ENCODE measurements around the gene PEX3. TPM values are rescaled to one million over a fixed set of nuclear protein-coding genes. Genes with fewer than 3 reads are reported as not detected.
A peak's percentile ranks its signal among the peaks of the same experiment; 100 is the strongest.

Gene PEX3
- total RNA-seq, 1 experiment from 2014 or later = 12.9 TPM

- Histone ChIP-seq H3K9me3 (ENCODE audit: control insufficient read depth in 1 of 2, insufficient read depth in 1 of 2, low read depth in 1 of 2, low read length in 2 of 2) (no peaks in the 10 kb centered on the region), H3K9ac (ENCODE audit: low read length) (no peak overlapping the region), H4K20me1 (ENCODE audit: insufficient read depth) (no peaks in the 10 kb centered on the region), H3K79me2 (ENCODE audit: insufficient read depth, low read length) (no peaks in the 10 kb centered on the region), H2AFZ (ENCODE audit: low read depth, low read length, poor library complexity, severe bottlenecking) (no peak overlapping the region), H3K4me1 (ENCODE audit: control insufficient read depth in 1 of 2, insufficient read depth in 2 of 2, low read length in 2 of 2) (no peaks in the 10 kb centered on the region), H3K27me3 (ENCODE audit: insufficient read depth, low read length) (no peaks in the 10 kb centered on the region), H3K9me2 (ENCODE audit: insufficient read depth) (no peaks in the 10 kb centered on the region), H3K36me3 (ENCODE audit: control insufficient read depth in 1 of 2, insufficient read depth in 2 of 2, low read length in 2 of 2) (no peaks in the 10 kb centered on the region; a peak in 1 of 4 replicates), H3K4me3 (replicated peaks in 1 of 2; ENCODE audit: low read depth in 1 of 2, low read length in 2 of 2) (no peak overlapping the region), H3K27ac (ENCODE audit: low read depth, low read length) (no peak overlapping the region), H3K4me2 (ENCODE audit: low read length) (no peak overlapping the region)
- BruUV-seq (replicated peaks) = no TSS peak
- DNase-seq (ENCODE audit: low read depth, low spot score) (no peak), ATAC-seq (no peak)
- intact Hi-C loops (cut with micrococcal nuclease) = loop anchor here (2.0 to 10.0 kb wide), 4 partner anchors 193 to 859 kb away; partner anchors contain the start of gene HIVEP2
- TF ChIP-seq CBX3 (IDR thresholded peaks at IDR 0.05; ENCODE audit: low read depth) (no peak), SIN3A (IDR thresholded peaks at IDR 0.05; ENCODE audit: low read depth) (no peak)
- ChIA-PET RAD21 (ENCODE audit: low non-redundant PET in 1 of 2, low total read pairs in 2 of 2, uncharacterized antibody in 2 of 2, unreplicated experiment in 2 of 2) (no interaction called here), CTCF (interaction anchor here (1.1 to 3.0 kb wide), 3 partner anchors 194 to 951 kb away, joined by 5 to 15 read pairs (median 9); no protein-coding TSS in a partner anchor), POLR2A (no interaction called here)
These were observed 24.6 kb upstream of the PEX3 start for GRCh38 chr6:143426026-143426425.

- Histone ChIP-seq H3K9me3 (ENCODE audit: control insufficient read depth in 1 of 2, insufficient read depth in 1 of 2, low read depth in 1 of 2, low read length in 2 of 2) (no peaks in the 10 kb centered on the region), H3K27me3 (ENCODE audit: insufficient read depth, low read length) (no peaks in the 10 kb centered on the region), H3K4me1 (ENCODE audit: control insufficient read depth in 1 of 2, insufficient read depth in 2 of 2, low read length in 2 of 2) (no peaks in the 10 kb centered on the region), H3K9ac (ENCODE audit: low read length) (no peak overlapping the region), H3K4me3 (replicated peaks in 1 of 2; ENCODE audit: low read depth in 1 of 2, low read length in 2 of 2) (no peak overlapping the region), H3K27ac (ENCODE audit: low read depth, low read length) (no peak overlapping the region), H3K36me3 (ENCODE audit: control insufficient read depth in 1 of 2, insufficient read depth in 2 of 2, low read length in 2 of 2) (peaks cover 0 to 2% of the 10 kb centered on the region in 2 experiments; a peak in 1 of 4 replicates), H2AFZ (ENCODE audit: low read depth, low read length, poor library complexity, severe bottlenecking) (no peak overlapping the region), H3K9me2 (ENCODE audit: insufficient read depth) (no peaks in the 10 kb centered on the region), H3K79me2 (ENCODE audit: insufficient read depth, low read length) (no peaks in the 10 kb centered on the region), H4K20me1 (ENCODE audit: insufficient read depth) (no peaks in the 10 kb centered on the region), H3K4me2 (ENCODE audit: low read length) (no peak overlapping the region)
- TF ChIP-seq RAD21 (IDR thresholded peaks at IDR 0.05; ENCODE audit: low read depth) (peak; percentile 92), CTCF (IDR thresholded peaks at IDR 0.05 in 2 of 3, conservative IDR thresholded peaks at IDR 0.05 in 1 of 3; ENCODE audit: borderline replicate concordance in 1 of 3, insufficient read depth in 1 of 3, low read depth in 2 of 3, low read length in 2 of 3) (peak; percentile 71 to 98 (median 95)), REST (IDR thresholded peaks at IDR 0.05; ENCODE audit: low read depth) (no peak), SIN3A (IDR thresholded peaks at IDR 0.05; ENCODE audit: low read depth) (0 out of 2 replicates have a peak, but pooled peaks have one; percentile 27)
- peak; percentile 99 for ATAC-seq
- ChIA-PET CTCF (interaction anchor here (0.7 to 3.6 kb wide), 12 partner anchors 10 to 953 kb away, joined by 3 to 43 read pairs (median 4); partner anchors contain the start of genes ADAT2 and PEX3), RAD21 (ENCODE audit: low non-redundant PET in 1 of 2, low total read pairs in 2 of 2, uncharacterized antibody in 2 of 2, unreplicated experiment in 2 of 2) (interaction anchor here (0.5 to 1.5 kb wide), 9 partner anchors 11 to 953 kb away, joined by 3 to 10 read pairs (median 3); no protein-coding TSS in a partner anchor), POLR2A (no interaction called here)
- no peak for DNase-seq (ENCODE audit: low read depth, low spot score)
- BruUV-seq (replicated peaks) = no TSS peak
- intact Hi-C loops (cut with micrococcal nuclease) = loop anchor here (1.0 to 10.0 kb wide), 6 partner anchors 194 to 953 kb away; partner anchors contain the start of gene HIVEP2
These were observed 23.3 kb upstream of the PEX3 start for GRCh38 chr6:143427109-143427817.

All from HCT116 (cell line).